ENCODE data around the gene POLR2F.

DNA sequence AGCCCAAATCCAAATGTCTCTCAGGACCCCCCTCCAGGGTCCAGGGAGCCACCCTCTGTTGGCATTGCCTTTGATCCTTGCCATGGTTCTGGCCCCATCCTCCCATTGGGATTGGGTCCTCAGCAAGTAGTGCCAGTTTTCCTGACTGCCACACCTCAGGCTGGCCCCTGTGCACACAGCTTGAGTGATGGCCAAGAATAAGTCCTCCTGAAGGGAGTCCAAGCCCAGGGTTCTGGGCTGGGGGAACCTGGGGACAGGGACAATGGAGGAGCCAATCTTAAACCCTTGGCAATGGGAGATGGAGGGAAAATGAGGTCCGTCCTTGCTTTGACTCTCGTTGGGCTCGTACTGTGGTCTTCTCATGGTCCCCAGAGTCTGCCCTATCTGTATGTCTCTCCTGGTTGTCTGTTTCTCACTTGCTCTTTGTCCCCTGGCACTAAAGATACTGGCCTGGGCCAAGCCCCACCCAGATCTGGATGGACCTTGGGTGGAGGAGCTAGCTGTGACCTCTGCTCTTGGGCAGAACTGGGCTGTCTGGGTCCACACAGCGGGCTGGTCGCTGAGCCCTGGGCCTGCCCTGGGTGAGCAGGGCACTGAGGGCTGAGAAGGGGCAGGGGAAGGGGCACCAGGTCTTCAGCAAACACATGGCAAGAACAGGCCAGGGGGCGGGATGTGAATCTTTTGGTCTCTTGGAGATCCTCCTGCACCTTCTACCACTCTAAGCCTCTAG, 27.9 kb downstream of the POLR2F start:
- TF ChIP-seq, protein P1, sequence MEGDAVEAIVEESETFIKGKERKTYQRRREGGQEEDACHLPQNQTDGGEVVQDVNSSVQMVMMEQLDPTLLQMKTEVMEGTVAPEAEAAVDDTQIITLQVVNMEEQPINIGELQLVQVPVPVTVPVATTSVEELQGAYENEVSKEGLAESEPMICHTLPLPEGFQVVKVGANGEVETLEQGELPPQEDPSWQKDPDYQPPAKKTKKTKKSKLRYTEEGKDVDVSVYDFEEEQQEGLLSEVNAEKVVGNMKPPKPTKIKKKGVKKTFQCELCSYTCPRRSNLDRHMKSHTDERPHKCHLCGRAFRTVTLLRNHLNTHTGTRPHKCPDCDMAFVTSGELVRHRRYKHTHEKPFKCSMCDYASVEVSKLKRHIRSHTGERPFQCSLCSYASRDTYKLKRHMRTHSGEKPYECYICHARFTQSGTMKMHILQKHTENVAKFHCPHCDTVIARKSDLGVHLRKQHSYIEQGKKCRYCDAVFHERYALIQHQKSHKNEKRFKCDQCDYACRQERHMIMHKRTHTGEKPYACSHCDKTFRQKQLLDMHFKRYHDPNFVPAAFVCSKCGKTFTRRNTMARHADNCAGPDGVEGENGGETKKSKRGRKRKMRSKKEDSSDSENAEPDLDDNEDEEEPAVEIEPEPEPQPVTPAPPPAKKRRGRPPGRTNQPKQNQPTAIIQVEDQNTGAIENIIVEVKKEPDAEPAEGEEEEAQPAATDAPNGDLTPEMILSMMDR (IDR thresholded peaks at IDR 0.05) = no peak
- no peak for TF ChIP-seq POLR2A (IDR thresholded peaks at IDR 0.05)
